Astrocyte of the cerebellum (primary cell): ENCODE measurements around the gene VPS51.
A peak's percentile ranks its signal among the peaks of the same experiment; 100 is the strongest.
"Not testable (repeated sequence)": the region's sequence is repeated elsewhere in the genome, so short reads cannot be mapped to it uniquely, and the experiment has no call there.

Experiments used
- DNase-seq: peaks from one replicate; pipeline ENCODE4 v3.0.0-alpha.2; 2011; ENCODE audit warnings: low read depth
- H3K4me3 ChIP-seq: 2 replicates; pipeline ENCODE4 v1.5.1; 2011; ENCODE audit warnings: mild to moderate bottlenecking, low read depth, low read length, moderate library complexity
- in situ Hi-C: cut with HindIII; loops from 2 replicates; pipeline ENCODE4 v1.10.0; 2017; ENCODE audit warnings: low sequenced_read_pairs
- TF ChIP-seq, protein P1 (sequence below): IDR thresholded peaks from 2 replicates; pipeline ENCODE4 v1.5.1; 2012; ENCODE audit warnings: low read length, low read depth, moderate library complexity, mild to moderate bottlenecking; ENCODE audit errors: missing control alignments

Gene VPS51

GRCh38 chr11:65114538-65115171 is 18.6 kb downstream of the VPS51 start:
- in situ Hi-C loops: no loop called here
- TF ChIP-seq, protein P1, sequence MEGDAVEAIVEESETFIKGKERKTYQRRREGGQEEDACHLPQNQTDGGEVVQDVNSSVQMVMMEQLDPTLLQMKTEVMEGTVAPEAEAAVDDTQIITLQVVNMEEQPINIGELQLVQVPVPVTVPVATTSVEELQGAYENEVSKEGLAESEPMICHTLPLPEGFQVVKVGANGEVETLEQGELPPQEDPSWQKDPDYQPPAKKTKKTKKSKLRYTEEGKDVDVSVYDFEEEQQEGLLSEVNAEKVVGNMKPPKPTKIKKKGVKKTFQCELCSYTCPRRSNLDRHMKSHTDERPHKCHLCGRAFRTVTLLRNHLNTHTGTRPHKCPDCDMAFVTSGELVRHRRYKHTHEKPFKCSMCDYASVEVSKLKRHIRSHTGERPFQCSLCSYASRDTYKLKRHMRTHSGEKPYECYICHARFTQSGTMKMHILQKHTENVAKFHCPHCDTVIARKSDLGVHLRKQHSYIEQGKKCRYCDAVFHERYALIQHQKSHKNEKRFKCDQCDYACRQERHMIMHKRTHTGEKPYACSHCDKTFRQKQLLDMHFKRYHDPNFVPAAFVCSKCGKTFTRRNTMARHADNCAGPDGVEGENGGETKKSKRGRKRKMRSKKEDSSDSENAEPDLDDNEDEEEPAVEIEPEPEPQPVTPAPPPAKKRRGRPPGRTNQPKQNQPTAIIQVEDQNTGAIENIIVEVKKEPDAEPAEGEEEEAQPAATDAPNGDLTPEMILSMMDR: no peak
- DNase-seq: no peak
- no peak overlapping the region for H3K4me3 ChIP-seq

DNA sequence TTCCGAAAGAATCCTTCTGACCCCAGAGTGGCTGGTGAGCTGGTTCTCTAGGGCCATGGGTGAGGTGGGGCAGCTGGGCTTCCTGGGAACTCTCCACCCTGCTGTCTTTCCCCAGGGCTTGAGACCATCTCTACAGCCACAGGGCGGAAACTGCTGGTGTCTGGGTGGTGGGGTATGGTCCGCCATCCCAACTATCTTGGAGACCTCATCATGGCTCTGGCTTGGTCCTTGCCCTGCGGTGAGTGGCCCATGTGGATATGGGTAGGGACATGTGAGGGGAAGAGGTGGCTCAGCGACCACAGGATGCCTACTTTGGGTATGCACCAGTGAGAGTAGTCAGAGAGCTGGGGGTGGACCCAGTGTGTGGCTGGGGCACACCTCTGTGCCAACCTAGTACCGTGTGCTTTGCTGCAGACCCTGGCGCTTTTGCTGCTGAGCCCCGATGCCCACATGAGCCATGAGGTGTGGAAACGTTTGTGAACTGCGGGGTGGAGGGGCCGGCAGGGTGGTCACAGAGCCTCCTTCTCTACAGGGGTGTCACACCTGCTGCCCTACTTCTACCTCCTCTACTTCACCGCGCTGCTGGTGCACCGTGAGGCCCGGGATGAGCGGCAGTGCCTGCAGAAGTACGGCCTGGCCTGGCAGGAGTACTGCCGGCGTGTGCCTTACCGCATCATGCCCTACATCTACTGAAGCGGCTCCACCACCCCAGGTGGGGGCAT is 19.5 kb downstream of the VPS51 start:
- in situ Hi-C loops: no loop called here
- H3K4me3 ChIP-seq: no peak overlapping the region
- TF ChIP-seq, protein P1: no peak
- DNase-seq: no peak

GRCh38 chr11:65116370-65117205 is 20.6 kb downstream of the VPS51 start:
- no peak for DNase-seq
- peak overlapping the region; percentile 85 for H3K4me3 ChIP-seq
- in situ Hi-C loops: no loop called here
- TF ChIP-seq, protein P1: no peak

DNA sequence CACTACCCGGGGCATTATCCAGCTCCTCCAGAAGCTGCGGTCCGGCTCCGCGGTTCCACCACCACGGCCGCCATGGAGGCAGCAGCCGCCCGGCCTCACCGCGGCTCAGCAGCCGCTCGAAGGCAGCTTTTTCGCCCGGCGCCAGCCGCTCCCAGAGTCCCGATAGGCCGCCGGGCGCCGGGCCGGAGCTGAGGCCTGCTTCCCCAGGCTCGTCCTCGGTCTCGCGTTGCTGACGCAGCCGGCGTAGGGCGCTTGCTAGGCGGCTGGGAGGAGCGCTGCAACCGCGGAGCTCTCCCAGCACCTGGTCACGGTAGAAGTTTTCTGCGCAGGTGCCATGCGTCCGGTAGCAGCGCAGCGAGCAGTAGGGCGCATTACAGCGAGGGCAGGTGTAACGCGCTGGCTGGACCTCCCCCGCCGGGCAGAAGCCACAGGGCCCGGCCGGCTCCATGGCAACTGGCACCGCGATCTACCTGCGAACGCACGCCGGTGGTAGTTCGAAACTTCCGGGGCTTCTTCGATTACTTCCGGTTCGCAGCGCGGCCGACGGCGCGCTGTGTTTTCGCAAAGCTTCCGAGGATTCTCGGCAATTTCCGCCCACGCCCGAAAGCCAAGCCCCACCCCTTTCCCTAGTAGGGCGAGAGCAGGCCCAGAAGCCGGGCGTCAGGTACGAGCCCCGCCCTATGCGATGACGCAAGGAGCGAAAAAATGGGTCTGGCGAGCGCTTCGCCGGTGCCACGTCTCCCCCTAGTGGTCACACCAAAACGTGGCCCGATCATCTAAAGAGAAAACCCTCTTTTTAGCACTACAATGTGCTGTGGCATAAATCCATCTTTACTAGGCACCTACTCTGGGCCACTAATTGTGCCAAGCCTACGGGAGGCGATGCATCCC is 21.4 kb downstream of the VPS51 start, which contains the start of gene ZNHIT2:
TSS of gene ZNHIT2 (minus strand) at position 496 of the 891 bp plus-strand sequence. CDS start at position 448, 48 bp downstream.
- TF ChIP-seq, protein P1: peak; percentile 92
- peak within 1 kb of the TSS; percentile 85 for H3K4me3 ChIP-seq
- in situ Hi-C loops: no loop called here
- peak; percentile 97 for DNase-seq

- TF ChIP-seq, protein P1: no peak
- in situ Hi-C loops: no loop called here
- no peak overlapping the region for H3K4me3 ChIP-seq
- no peak for DNase-seq
Measured at GRCh38 chr11:65118097-65118837, 22.3 kb downstream of the VPS51 start.

GRCh38 chr11:65118891-65119669 is 23.1 kb downstream of the VPS51 start:
- in situ Hi-C loops, DNase-seq, H3K4me3 ChIP-seq: not testable (repeated sequence)
